Thoracic aorta endothelial cell (primary cell): ENCODE measurements around the gene SLC17A9. TPM values are rescaled to one million over a fixed set of nuclear protein-coding genes. Genes with fewer than 3 reads are reported as not detected.

Experiments used
- total RNA-seq: library from RNA; depleted of rRNA; stranded (reverse); fragments of >200 nt; gene quantifications from 2 replicates; pipeline ENCODE4 v1.2.3, GENCODE V29; 2012

The SLC17A9 gene
- 12.5 and 19.2 TPM in 2 replicates for total RNA-seq

GRCh38 chr20:62952373-62952967 lies at the start of gene SLC17A9:
TSS of gene SLC17A9 (plus strand) at chr20:62952709. CDS start at chr20:62952831, 122 bp downstream.

GRCh38 chr20:62926229-62927127 lies 26.0 kb upstream of the SLC17A9 start, which contains the start of gene DIDO1:
TSS of gene DIDO1 (minus strand) at chr20:62926505.

GRCh38 chr20:62938105-62938888 lies 14.2 kb upstream of the SLC17A9 start, which contains the start of gene GID8:
TSS of gene GID8 (plus strand) at chr20:62938147. CDS start at chr20:62941503, 3,356 bp downstream.

GRCh38 chr20:63006540-63007359 lies 54.2 kb downstream of the SLC17A9 start, which contains the start of gene BHLHE23:
TSS of gene BHLHE23 (minus strand) at chr20:63006964. CDS start at chr20:63006774, 190 bp downstream.

Other genes with a start within 250 kb of the SLC17A9 start
- 0.43 and 2.5 TPM in 2 replicates for gene NTSR1, start 243.9 kb upstream of the SLC17A9 start, total RNA-seq
- 20.1 and 21.3 TPM in 2 replicates for gene MRGBP, start 156.2 kb upstream of the SLC17A9 start, total RNA-seq
- gene OGFR, start 147.9 kb upstream of the SLC17A9 start, total RNA-seq: 33.2 and 43.6 TPM in 2 replicates
- gene COL9A3, start 135.7 kb upstream of the SLC17A9 start, total RNA-seq: 0.27 and 0.29 TPM in 2 replicates
- gene TCFL5, start 90.9 kb upstream of the SLC17A9 start, total RNA-seq: 12.3 and 12.6 TPM in 2 replicates
- 50.9 and 52.2 TPM in 2 replicates for gene DIDO1, start 26.2 kb upstream of the SLC17A9 start, total RNA-seq
- gene GID8, start 14.6 kb upstream of the SLC17A9 start, total RNA-seq: 34.0 and 37.6 TPM in 2 replicates
- not detected in 2 replicates for gene BHLHE23, start 54.3 kb downstream of the SLC17A9 start, total RNA-seq